ENCODE data around the gene SRSF10.
"Not testable (repeated sequence)": the region's sequence is repeated elsewhere in the genome, so short reads cannot be mapped to it uniquely, and the experiment has no call there.

SRSF10 gene

DNA sequence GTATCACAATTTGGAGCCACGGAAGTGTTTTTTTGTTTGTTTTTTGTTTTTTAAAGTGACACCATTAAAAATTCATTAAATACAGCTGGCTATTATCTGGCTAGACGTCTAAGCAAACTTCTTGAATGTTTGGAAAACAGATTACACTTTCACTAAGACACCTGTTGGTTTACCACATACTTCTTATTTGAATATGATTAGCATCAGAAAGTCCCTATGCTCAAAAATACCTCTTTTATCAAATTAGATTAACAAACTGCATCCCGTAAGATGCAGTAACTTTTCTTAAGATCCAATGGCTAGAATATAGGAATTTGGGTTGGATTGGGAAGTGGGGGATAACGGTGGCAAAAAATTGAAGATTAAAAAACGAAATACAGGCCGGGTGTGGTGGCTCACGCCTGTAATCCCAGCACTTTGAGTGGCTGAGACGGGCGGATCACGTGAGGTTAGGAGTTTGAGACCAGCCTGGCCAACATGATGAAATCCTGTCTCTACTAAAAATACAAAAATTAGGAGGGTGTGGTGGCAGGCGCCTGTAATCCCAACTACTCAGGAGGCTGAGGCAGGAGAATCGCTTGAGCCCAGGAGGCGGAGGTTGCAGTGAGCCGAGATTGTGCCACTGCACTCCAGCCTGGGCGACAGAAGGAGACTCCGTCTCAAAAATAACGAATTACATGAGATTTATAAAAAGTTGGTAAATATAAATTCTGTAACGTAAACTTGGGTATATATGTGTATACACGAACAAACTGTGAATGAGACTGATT is 21.9 kb downstream of the SRSF10 start:
- not testable (repeated sequence) for DNase-seq

DNA sequence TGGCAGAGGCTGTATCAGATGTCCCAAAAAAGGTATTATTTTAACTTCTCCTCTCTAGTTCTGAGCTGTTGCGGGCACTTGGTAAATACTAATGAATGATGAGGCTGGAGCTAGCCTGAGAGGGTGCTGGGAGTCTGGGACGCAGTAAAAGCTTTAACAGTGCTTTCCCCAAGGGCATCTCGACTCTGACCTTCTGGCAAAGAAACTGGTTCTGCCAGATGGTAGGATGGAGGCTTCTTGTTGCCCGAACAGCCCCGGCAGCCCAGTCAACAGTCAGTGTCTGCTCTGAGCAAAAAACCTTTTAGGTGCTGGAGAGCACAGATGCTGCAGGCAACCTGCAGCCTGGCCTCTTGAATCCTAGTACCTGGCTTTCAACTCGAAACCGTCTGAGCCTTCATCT is 23.0 kb downstream of the SRSF10 start:
- DNase-seq, result peak in 1 of 2 experiments; percentile 34

DNA sequence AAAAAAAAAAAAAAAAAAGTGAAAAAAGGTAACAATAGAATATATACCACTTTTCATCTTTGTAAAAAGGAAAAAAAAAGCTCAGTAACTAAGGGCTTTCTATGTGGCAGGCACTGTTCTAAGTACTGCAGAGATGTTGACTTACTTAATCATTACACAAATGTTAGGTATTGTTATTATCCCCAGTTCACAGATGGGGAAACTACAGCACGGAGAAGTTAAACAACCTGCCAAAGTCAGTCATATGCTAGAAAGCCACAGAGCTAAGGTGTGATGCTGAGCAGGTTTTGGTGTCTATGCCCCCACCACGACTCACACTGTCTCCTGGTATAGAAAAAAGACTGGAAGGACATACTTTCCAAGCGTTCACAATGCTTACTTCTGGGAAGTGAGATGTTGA is 27.1 kb downstream of the SRSF10 start:
- no peak for DNase-seq

DNA sequence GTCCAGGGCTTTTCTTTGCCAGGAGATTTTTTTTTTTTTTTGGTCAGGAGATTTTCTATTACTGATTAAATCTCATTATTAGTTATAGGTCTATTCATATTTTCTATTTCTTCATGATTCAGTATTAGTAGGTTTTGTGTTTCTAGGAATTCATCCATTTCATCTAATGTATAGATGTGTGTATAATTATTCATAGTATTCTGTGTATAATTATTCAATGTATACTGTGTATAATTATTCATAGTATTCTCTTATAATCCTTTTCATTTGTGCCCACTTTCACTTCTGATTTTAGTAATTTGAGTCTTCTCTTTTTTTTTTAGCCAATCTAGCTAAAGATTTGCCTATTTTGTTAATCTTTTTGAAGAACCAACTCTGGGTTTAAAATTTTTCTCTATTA is 32.8 kb downstream of the SRSF10 start:
- no peak for DNase-seq

DNA sequence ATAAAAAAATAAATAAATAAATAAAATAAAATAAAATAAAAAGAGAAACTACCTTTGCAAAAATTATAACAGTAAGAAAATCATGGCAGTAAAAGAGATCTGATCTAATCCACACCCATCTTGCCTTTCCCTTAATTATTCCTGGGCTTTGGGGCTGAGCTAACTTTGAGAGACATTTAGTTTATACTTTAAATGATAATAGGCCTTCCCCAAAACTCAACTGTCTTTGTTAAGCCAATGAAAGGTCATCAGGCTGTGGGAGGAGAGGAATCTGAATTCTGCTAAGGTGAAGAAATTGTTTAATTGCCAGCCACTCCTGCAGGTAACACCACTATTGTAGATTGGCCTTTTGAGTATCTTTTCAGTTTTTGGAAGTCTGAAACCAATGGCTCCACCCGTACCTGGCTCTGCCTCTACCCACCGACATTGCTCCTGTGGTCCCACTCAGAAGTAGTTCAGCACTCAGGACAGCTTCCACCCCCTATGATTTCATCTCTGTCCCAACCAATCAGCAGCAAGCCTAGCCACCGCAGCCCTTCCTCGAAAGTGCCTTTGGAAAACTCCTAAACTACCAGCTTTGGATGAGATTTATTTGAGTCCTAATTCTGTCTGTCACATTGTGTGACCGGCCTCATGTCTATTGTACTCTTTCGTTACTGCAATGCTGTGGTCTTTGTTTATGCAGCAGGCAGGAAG is 43.5 kb downstream of the SRSF10 start:
- DNase-seq, result no peak

DNA sequence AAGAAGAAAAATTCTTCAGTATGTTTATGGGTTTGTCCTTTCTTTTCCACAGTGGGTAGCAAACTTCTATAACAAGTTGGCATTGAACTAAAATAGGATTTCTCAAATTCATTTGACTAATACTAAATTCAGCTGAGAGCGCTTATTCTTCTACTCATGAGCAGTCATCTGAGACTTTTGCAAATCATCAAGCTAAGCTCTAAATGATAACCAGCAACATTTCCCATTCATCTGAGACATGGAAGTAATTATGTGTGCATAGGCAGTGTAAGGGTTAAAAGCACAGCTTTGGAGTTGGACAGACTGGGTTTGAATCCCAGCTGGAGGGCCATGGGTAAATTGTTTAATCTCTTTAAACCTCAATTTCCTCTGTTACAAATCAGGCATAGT is 48.6 kb downstream of the SRSF10 start:
- DNase-seq, result no peak

DNA sequence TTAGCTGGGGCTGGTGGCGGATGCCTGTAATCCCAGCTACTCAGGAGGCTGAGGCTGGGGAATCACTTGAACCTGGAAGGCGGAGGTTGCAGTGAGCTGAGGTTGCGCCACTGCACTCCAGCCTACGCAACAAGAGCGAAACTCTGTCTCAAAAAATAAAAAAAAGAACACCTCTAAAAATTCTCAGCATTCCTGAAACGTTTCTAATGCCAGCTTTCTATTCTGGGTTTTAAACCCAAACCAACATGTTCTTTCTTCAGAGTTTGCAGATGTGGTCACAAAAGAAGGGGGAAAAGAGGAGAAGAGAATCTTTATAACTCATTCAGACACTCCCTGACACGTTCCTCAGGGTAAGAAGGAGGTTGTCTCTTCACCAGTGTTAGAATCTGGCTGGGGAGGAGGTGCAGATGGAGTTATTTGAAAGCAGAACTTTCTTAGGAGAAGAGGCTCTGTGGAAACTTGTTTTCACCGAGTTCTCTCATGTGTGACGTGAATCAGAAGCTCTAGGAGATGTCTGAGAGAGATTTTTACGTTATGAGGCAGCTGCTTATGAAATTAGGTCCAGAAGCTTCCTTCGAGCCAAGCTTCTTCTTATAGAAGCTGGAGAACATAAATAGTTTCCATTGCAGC is 49.2 kb downstream of the SRSF10 start:
- no peak for DNase-seq

DNA sequence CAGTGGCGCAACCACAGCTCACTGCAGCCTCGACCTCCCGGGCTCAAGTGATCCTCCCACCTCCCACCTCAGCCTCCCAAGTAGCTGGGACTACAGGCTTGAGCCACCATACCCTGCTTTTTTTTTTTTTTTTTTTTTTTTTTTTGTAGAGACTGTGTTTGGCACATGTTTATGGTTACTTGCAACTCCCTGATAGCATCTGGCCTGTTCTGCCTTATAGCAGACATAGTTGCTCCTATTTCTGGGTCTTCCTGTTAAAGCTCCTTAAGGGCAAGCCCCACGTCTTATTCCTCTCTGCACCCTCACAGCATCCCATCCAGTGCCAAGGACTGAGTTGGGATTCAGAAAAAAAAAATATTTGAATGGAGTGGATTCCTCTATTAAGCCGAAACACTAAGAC is 49.9 kb downstream of the SRSF10 start:
- no peak for DNase-seq

DNA sequence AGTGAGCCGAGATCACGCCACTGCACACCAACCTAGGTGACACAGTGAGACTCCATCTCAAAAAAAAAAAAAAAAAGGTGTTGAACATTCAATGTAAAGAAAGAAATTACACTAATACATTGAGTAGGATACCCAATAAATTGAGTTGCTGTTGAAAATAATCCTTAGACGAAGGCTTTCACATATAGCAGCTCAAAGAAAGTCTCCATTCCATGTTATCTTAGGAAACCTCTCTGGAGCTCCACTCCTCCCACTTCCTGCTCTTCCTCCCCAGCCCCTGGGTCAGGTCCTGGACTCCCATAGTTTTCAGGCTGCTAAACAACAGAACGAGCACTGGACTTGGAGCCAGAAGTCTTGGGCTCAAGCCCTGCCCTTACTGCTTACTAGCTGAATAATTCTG is 51.3 kb downstream of the SRSF10 start:
- no peak for DNase-seq

DNA sequence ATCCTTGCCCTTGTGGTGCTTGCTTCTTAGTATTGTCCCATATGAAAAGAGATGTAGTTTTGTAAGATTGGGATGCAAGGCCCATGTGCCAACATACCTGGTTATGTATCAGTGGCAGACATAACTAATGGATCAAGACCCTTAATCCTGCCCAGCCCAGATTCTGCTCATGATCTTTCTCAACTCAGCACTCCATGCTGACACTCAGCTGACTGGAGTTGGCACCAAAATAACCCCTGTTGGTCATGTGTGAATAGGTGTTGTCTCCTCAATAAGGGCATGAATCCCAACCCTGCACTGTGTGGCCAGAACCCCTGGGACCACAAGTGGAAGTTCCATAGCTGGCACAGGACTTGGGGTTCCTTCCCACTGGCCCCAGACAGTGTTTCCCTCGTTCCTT is 53.0 kb downstream of the SRSF10 start:
- no peak for DNase-seq

DNA sequence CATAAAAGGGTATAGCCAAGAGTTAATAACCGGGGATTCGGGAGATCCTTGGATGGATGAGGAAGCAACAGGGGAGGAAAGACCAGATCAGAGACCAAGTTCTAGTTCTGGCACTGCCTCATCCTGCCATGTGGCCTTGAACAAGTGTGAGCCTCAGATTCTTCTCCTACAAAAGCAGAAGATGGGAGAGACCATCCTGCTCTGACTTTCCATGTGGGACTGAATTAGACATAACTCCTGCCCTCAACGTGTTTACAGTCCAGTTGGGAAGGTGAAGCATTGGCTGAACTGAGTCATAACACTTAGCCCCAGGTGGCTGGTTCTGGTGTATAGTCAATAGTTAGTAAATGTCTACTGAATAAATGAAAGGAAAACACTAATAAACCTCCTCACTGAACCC is 54.8 kb downstream of the SRSF10 start:
- DNase-seq, result no peak

DNA sequence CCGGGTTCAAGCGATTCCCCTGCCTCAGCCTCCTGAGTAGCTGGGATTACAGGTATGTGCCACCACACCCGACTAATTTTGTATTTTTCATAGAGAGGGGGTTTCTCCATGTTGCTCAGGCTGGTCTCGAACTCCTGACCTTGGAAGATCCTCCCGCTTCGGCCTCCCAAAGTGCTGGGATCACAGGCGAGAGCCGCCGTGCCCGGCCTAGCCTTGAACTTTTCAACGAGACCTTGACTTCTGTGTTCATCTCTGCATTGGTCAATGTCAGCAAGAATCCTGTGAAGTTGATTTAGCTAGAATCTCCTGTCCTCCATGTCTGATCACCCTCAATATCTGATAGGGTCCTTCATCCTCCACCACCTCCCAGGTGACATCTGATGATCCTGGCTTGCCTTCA is 55.5 kb downstream of the SRSF10 start:
- DNase-seq, result no peak

DNA sequence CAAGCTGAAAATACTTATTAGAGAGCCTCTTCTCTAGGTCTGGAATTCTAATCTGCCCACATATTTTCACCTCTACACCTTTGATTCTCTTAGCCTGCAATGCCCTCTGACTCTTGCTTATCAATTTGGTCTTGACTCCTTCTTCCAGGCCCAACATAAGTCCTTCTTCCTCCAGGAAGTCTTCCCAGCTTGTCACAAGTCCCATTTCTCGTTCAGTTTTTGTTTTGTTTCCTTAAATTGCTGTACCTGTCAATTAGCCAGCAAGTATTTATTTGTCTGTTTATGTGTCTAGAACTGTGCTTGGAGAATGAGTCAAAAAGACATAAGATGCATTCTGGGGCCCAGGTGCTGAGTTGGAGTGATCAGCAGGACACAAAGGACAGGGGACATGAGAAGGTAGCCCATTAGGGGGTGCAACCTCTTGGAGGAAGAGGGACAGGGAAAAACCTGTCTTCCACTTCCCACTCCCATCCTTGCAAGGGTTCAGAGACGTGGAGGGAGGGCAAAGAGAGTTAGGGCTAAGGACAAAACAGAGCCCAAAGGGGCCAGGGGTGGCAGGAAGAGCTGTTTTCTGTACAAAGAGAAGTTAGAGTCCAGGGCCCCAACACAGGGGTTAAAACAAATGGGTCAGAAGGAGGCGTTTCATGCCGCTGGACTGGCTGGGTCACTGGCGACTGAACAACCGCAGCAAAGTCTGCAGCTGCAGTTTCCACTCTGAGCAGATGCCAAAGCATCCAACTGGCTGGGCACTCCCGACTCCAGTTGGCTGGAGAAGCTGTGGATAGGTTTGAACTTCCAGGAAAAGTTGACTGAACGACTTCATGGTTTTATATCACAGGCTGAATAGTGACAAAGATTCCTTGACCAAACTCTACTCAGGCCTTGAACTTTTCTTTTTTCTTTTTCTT is 56.3 kb downstream of the SRSF10 start:
- DNase-seq, result no peak

DNA sequence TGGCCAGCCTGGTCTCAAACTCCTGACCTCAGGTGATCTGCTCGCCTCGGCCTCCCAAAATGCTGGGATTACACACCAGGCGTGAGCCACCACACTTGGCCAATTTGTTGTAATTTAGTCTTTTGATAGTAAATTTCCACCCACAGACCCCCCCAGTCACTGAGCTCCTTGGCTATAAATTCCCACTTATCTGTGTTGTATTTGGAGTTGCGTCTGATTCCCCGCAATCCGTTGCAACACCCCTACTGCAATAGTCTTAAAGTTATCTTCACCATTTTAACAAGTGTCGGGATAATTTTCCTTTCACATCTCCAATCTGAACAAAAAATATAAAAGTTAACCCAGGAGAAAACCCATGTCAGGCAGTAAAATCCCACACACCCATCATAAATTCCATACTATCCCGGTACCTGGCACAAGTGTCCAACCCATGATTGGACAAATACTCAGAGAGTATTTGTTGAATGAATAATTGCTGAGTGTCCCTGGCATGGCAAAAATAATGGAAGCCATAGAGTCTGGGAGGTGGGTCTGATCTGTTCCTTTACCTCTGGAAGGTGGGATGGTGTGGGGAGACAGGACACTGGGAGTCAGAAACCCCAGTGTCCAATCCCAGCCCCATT is 57.7 kb downstream of the SRSF10 start:
- DNase-seq, result no peak

DNA sequence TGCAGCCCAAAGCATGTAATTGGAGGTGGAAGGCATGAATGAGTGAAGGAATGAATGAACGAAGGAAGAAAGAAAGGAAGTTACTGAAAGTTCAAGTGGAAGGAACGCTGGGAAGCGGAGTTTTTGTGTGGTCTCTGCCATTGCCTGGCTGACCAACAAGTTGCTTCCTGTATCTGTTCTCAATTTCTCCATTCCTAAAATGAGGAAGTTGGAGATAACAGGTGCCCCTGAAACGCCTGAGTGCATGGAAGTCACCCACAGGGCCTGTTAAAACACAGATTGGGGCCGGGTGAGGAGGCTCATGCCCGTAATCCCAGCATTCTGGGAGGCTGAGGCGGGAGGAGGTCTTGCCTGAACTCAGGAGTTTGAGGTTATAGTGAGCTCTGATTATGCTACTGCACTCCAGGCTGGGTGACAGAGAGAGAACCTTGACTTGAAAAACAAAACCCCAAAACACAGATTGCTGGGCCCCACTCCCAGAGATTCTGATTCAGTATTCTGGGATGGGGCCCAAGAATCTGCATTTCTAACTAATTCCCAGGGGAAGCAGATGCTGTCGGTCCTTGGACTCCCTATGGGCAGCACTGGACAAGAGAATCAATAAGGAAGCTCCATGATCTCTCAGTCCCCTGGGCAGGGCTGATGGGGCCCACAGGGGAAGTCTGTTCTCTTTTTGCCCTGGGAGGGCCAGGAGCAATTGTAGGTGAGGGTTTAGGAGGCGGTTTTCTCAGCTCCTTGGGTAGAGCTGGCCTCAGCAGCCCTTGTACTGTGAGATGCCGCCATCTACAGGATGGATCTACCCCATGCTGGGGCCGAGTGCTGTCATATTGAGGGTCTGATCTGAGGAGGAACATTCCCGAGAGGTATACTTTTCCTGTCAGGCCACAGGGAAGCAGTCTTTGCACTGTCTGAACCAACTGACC is 63.7 kb downstream of the SRSF10 start:
- DNase-seq, result peak; percentile 14 to 21

DNA sequence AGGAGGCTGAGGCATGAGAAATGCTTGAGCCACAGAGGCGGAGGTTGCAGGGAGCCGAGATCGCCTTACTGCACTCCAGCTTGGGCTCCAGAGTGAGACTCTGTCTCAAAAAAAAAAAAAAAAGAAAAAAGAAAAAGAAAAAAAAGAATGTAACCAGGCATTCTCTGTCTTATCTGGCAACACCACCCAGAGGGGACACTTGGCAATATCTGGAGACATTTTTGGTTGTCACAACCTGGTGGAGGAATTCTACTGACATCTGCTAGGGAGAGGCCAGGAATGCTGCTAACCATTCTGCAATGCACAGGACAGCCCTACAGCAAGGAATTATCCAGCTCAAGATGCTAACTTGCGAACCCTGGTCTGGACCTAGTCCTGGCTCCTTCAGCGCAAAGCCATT is 64.7 kb downstream of the SRSF10 start:
- no peak for DNase-seq

DNA sequence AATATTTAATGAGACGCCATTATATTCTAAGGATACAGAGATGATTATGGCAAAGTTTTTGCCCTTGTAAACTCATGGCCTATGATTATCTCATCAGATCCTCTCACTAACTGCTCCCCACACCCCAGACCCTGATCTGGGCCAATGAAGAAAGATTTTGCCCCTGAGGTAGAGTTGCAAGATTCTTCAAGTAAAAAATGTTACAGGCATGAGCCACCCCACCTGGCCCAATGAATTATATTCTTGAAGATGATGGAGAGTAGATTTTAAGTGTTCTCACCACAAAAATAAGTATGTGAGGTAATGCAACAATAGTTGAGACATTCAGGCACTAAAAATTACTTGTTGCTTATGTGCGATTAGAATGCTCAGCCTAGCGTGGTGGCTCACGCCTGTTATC is 65.2 kb downstream of the SRSF10 start:
- no peak for DNase-seq

All from NCI-H2081 (cell line).